H1 (cell line): Measurements from ENCODE around the gene KTN1. TPM values are rescaled to one million over a fixed set of nuclear protein-coding genes. Genes with fewer than 3 reads are reported as not detected.

Source experiments
- BRCA1 ChIP-seq: IDR thresholded peaks from 2 replicates; pipeline ENCODE4 v1.6.1; 2012; ENCODE audit warnings: low read depth, low read length, improper control_type of control experiment
- CHD2 ChIP-seq: IDR thresholded peaks from 2 replicates; pipeline ENCODE4 v1.6.1; 2012; ENCODE audit warnings: low read length, improper control_type of control experiment
- RNF2 ChIP-seq: fragments of 200-900, 300-1000 bp; sonication (generic); IDR thresholded peaks from 2 replicates; pipeline ENCODE4 v1.7.1; 2016; ENCODE audit warnings: borderline replicate concordance, low read depth, mild to moderate bottlenecking, antibody characterized with exemption, low read length; ENCODE audit not compliant: poor library complexity, severe bottlenecking; ENCODE audit errors: missing control alignments
- SIRT6 ChIP-seq: IDR thresholded peaks from one replicate; pipeline ENCODE4 v1.7.1; 2012; ENCODE audit warnings: low read length, inconsistent platforms
- TEAD4 ChIP-seq: IDR thresholded peaks from 2 replicates; pipeline ENCODE4 v1.6.1; 2012; ENCODE audit warnings: low read depth, low read length, inconsistent platforms, mixed read lengths
- polyA plus RNA-seq, 7 experiments: library from polyadenylated mRNA; depleted of rRNA in 3 of 7; stranded (reverse) in 5 of 7; unstranded in 2 of 7; fragments of >200 nt in 5 of 7; fragments of 200-250 nt in 2 of 7; gene quantifications; 1 replicate in 5 of 7; 2 replicates in 1 of 7; 4 replicates in 1 of 7; pipeline versions ENCODE4 v1.2.1 to v1.2.3, GENCODE V29; 2011 to 2013; ENCODE audit warnings: missing spikeins in 2 of 7, mixed read lengths in 2 of 7
- total RNA-seq: library from RNA; stranded (reverse); fragmentation: NEBNext Ultra II Directional; extraction: Animal tissue kit (Norgen Biotek cat#: 25700); gene quantifications from 2 replicates; pipeline ENCODE4 v1.2.1, GENCODE V29; 2021
- TF ChIP-seq, protein P1 (sequence below): fragments of 300-600 bp; sonication (generic); IDR thresholded peaks from 2 replicates; pipeline ENCODE4 v1.7.1; 2012; ENCODE audit warnings: low read length, moderate library complexity, mild to moderate bottlenecking, inconsistent platforms; ENCODE audit not compliant: insufficient replicate concordance

KTN1 gene
- total and polyA plus RNA-seq, 2 of the 8 experiments (the other 6 are each of a cell fraction or from before 2014, with no cell fraction given), result 15.4 to 151 TPM

DNA sequence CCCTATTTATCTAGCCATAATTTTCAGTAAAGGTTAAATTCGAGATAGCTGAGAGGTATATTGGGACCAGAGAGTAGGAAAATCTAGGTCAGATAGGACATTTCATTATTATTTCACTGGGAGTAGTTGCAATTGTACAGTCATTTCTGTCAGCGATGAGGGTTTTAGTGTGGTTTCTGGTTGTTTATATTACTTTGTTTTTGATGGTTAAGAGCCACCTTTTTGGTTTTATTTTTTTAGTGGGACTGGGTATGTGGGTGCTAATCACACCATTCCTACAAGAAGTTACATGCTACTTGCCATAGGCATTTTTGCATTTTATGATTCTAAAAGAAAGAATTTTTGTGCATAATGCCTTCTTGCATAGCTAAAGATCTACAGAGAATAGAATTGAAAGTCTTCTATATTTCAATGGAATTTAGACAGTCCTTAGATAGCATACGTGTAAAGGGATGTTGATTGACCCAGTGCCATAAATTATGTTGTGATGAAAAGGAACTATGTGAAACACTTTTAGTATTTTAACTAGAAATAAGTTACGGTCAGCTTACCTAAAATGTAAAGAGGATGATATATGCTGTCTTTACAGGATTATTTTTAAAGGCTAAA, 85.2 kb downstream of the KTN1 start (continued):
- TF ChIP-seq, protein P1, sequence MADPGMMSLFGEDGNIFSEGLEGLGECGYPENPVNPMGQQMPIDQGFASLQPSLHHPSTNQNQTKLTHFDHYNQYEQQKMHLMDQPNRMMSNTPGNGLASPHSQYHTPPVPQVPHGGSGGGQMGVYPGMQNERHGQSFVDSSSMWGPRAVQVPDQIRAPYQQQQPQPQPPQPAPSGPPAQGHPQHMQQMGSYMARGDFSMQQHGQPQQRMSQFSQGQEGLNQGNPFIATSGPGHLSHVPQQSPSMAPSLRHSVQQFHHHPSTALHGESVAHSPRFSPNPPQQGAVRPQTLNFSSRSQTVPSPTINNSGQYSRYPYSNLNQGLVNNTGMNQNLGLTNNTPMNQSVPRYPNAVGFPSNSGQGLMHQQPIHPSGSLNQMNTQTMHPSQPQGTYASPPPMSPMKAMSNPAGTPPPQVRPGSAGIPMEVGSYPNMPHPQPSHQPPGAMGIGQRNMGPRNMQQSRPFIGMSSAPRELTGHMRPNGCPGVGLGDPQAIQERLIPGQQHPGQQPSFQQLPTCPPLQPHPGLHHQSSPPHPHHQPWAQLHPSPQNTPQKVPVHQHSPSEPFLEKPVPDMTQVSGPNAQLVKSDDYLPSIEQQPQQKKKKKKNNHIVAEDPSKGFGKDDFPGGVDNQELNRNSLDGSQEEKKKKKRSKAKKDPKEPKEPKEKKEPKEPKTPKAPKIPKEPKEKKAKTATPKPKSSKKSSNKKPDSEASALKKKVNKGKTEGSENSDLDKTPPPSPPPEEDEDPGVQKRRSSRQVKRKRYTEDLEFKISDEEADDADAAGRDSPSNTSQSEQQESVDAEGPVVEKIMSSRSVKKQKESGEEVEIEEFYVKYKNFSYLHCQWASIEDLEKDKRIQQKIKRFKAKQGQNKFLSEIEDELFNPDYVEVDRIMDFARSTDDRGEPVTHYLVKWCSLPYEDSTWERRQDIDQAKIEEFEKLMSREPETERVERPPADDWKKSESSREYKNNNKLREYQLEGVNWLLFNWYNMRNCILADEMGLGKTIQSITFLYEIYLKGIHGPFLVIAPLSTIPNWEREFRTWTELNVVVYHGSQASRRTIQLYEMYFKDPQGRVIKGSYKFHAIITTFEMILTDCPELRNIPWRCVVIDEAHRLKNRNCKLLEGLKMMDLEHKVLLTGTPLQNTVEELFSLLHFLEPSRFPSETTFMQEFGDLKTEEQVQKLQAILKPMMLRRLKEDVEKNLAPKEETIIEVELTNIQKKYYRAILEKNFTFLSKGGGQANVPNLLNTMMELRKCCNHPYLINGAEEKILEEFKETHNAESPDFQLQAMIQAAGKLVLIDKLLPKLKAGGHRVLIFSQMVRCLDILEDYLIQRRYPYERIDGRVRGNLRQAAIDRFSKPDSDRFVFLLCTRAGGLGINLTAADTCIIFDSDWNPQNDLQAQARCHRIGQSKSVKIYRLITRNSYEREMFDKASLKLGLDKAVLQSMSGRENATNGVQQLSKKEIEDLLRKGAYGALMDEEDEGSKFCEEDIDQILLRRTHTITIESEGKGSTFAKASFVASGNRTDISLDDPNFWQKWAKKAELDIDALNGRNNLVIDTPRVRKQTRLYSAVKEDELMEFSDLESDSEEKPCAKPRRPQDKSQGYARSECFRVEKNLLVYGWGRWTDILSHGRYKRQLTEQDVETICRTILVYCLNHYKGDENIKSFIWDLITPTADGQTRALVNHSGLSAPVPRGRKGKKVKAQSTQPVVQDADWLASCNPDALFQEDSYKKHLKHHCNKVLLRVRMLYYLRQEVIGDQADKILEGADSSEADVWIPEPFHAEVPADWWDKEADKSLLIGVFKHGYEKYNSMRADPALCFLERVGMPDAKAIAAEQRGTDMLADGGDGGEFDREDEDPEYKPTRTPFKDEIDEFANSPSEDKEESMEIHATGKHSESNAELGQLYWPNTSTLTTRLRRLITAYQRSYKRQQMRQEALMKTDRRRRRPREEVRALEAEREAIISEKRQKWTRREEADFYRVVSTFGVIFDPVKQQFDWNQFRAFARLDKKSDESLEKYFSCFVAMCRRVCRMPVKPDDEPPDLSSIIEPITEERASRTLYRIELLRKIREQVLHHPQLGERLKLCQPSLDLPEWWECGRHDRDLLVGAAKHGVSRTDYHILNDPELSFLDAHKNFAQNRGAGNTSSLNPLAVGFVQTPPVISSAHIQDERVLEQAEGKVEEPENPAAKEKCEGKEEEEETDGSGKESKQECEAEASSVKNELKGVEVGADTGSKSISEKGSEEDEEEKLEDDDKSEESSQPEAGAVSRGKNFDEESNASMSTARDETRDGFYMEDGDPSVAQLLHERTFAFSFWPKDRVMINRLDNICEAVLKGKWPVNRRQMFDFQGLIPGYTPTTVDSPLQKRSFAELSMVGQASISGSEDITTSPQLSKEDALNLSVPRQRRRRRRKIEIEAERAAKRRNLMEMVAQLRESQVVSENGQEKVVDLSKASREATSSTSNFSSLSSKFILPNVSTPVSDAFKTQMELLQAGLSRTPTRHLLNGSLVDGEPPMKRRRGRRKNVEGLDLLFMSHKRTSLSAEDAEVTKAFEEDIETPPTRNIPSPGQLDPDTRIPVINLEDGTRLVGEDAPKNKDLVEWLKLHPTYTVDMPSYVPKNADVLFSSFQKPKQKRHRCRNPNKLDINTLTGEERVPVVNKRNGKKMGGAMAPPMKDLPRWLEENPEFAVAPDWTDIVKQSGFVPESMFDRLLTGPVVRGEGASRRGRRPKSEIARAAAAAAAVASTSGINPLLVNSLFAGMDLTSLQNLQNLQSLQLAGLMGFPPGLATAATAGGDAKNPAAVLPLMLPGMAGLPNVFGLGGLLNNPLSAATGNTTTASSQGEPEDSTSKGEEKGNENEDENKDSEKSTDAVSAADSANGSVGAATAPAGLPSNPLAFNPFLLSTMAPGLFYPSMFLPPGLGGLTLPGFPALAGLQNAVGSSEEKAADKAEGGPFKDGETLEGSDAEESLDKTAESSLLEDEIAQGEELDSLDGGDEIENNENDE, result no peak
- TF ChIP-seq CHD2, result no peak
- no peak for TF ChIP-seq BRCA1
- no peak for TF ChIP-seq SIRT6
- no peak for TF ChIP-seq RNF2
- TF ChIP-seq TEAD4, result no peak
